GM13976 (cell line): ENCODE measurements around the gene RPL37A.
A peak's percentile ranks its signal among the peaks of the same experiment; 100 is the strongest.

Experiments
- DNase-seq: peaks from one replicate; pipeline ENCODE4 v3.0.0; 2012; ENCODE audit warnings: low spot score
- in situ Hi-C: fragments of 300-500 bp; cut with MboI; formaldehyde crosslinking; loops from one replicate; pipeline ENCODE4 v1.12.0; 2022; ENCODE audit warnings: low sequenced_read_pairs, mixed read lengths, inconsistent platforms; ENCODE audit not compliant: unreplicated experiment
- TF ChIP-seq, protein P1 (sequence below): IDR thresholded peaks from 2 replicates; pipeline ENCODE4 v1.5.1; 2012; ENCODE audit warnings: borderline replicate concordance, mild to moderate bottlenecking; ENCODE audit not compliant: insufficient read depth; ENCODE audit errors: extremely low read depth, missing control alignments, control extremely low read depth

Gene RPL37A

DNA sequence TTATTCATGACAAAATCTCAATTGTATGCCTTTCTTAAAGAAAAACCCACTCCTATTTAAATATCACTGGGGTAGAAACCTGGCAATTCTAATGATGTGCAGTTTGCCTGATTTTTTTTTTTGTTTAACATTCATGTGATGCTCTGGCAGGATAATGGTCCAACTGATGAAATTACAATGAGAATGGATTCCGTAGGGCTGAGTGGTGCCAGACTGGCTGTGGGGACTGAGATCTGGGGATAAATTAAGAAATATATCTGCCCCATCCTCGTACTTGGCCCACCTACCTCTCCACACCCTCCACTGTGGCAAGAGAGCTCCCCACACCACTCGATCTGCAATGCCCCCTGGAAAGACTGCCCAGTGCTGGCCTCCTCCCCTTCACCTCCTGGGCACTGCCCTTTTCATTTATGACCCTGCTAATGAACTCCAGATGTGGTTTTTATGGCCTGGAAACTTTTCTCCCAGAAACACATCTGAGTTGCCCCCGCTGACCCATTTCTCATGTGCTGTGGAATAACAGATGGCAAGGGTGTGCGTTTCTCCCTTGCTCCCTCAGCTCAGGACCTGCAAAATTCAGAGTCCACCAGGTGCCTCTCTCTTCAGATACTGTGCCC is 33.0 kb upstream of the RPL37A start:
- DNase-seq: no peak
- TF ChIP-seq, protein P1, sequence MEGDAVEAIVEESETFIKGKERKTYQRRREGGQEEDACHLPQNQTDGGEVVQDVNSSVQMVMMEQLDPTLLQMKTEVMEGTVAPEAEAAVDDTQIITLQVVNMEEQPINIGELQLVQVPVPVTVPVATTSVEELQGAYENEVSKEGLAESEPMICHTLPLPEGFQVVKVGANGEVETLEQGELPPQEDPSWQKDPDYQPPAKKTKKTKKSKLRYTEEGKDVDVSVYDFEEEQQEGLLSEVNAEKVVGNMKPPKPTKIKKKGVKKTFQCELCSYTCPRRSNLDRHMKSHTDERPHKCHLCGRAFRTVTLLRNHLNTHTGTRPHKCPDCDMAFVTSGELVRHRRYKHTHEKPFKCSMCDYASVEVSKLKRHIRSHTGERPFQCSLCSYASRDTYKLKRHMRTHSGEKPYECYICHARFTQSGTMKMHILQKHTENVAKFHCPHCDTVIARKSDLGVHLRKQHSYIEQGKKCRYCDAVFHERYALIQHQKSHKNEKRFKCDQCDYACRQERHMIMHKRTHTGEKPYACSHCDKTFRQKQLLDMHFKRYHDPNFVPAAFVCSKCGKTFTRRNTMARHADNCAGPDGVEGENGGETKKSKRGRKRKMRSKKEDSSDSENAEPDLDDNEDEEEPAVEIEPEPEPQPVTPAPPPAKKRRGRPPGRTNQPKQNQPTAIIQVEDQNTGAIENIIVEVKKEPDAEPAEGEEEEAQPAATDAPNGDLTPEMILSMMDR: no peak
- in situ Hi-C loops: no loop called here

- in situ Hi-C loops: no loop called here
- TF ChIP-seq, protein P1: no peak
- DNase-seq: no peak
Measured at GRCh38 chr2:216467845-216468244, 30.8 kb upstream of the RPL37A start.

- TF ChIP-seq, protein P1: no peak
- in situ Hi-C loops: no loop called here
- DNase-seq: no peak
Measured at GRCh38 chr2:216469661-216470060, 29.0 kb upstream of the RPL37A start.

DNA sequence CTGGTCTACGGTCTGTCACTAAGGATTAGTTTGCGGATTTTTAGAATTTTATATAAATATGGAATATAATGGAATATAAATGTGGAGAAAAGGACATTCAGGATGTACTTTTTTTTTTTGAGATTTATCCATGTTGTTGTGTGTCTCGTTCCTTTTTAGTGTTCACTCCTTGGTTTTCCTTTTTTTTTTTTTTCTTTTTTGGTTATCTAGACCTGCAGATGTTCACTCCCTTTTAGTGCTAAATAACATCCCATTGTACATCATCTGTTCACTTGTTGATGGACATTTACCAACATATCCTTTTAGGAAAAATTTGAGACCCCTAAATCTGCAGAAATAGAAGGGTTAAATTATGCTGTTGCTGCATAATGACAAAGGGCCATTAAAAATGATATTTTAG is 25.5 kb upstream of the RPL37A start:
- in situ Hi-C loops: no loop called here
- TF ChIP-seq, protein P1: no peak
- no peak for DNase-seq

DNA sequence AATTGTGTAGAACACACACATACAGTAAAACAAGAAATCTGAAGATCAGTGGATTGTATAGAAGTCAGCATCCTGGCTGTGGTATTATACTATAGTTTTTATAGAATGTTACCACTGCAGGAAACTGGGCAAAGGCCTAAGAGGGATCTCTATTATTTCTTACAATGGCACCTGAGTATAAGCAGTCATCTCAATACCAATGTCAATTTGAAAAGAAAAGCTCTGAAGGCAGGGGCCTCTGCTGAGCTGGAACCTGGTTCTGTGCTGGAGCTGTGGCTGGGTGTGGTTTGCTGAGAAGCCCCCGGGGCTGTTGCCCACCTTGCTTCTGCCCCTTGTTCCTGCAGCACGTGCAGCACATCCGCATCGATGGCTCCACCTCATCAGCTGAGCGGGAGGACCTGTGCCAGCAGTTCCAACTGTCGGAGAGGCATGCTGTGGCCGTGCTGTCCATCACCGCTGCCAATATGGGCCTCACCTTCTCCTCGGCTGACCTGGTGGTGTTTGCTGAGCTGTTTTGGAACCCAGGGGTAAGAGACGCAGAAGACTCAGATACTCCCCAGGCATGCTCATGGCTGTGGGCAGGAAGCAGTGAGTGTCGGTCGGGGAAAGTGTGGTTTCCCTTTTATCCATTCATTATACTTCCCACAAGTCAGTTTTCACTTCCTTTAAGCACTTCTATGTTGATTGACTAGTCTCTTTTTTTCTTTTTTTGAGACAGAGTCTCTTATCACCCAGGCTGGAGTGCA is 23.5 kb upstream of the RPL37A start:
- peak; percentile 44 for DNase-seq
- TF ChIP-seq, protein P1: no peak
- in situ Hi-C loops: no loop called here

DNA sequence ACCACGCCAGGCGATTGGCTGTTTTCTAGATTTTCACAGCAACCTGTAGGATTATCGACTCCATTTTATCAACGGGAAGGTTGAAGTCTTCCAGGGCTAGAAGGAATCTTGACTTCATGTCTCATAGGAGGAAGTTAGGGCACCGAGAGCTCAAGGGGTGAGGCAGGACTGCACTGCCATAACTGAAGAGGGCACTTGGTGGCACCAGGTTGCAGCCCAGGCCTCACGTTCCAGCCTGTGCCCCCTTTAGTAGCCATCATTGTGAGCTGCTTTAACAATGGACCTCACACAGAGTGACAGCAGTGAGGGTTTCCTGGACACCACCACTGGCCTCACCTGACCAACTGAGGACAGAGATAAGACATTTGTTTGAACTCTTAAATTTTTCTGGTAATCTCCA is 22.9 kb upstream of the RPL37A start:
- in situ Hi-C loops: no loop called here
- TF ChIP-seq, protein P1: no peak
- DNase-seq: no peak
